Measurements from ENCODE around the gene C16orf89.

DNA sequence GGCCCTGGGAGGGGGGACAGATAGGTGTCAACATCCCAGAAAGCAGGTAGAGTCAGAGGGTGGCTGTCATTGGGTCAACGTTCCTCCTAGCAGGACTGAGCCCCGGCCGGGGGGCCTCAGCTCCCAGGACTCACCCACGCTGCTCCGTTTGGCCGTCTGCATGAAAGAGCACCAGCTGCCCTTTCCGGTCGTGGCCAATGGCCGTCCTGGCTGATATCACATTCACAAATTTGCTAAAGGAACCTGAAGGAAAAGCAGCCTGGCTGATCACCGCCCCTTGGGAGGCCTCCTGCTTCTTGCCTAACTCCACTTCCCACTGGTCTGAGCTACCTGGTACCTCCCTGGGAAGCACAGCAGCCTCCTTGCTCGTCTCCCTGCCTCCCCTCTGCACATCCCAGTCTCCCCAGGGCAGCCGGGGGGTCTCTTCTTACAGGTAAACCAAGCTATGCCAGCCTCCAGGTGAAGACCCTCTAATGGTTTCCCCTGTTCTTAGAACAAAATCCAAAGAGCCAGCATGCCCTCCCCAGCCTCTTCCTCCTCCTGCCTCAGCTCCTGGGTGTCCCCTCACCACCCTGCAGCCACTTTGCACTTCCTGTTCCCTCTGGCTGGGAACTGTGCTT lies 35.4 kb downstream of the C16orf89 start:
- no peak for TF ChIP-seq EZH2 (IDR thresholded peaks at IDR 0.05; ENCODE audit: borderline replicate concordance, insufficient read depth, low read depth, low read length, poor library complexity, severe bottlenecking)
- TF ChIP-seq, protein P1, sequence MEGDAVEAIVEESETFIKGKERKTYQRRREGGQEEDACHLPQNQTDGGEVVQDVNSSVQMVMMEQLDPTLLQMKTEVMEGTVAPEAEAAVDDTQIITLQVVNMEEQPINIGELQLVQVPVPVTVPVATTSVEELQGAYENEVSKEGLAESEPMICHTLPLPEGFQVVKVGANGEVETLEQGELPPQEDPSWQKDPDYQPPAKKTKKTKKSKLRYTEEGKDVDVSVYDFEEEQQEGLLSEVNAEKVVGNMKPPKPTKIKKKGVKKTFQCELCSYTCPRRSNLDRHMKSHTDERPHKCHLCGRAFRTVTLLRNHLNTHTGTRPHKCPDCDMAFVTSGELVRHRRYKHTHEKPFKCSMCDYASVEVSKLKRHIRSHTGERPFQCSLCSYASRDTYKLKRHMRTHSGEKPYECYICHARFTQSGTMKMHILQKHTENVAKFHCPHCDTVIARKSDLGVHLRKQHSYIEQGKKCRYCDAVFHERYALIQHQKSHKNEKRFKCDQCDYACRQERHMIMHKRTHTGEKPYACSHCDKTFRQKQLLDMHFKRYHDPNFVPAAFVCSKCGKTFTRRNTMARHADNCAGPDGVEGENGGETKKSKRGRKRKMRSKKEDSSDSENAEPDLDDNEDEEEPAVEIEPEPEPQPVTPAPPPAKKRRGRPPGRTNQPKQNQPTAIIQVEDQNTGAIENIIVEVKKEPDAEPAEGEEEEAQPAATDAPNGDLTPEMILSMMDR (IDR thresholded peaks at IDR 0.05): no peak

Measured in B cell (primary cell).